GM18520 (cell line): Measurements from ENCODE around the gene SLC9A5.

Source experiments
- ATAC-seq: cut with Tn5 transposase; IDR thresholded peaks from one replicate; pipeline ENCODE4 v1.9.1; 2021; ENCODE audit not compliant: unreplicated experiment

SLC9A5 gene

GRCh38 chr16:67305216-67306071 lies 56.7 kb downstream of the SLC9A5 start:
- ATAC-seq: no peak

GRCh38 chr16:67310561-67310960 lies 61.8 kb downstream of the SLC9A5 start:
- ATAC-seq: no peak

- ATAC-seq: peak; percentile 85
Observed at GRCh38 chr16:67311607-67312488, 63.1 kb downstream of the SLC9A5 start.

- ATAC-seq: no peak
Observed at GRCh38 chr16:67312719-67313118, 63.9 kb downstream of the SLC9A5 start.

GRCh38 chr16:67317853-67318252 lies 69.1 kb downstream of the SLC9A5 start:
- no peak for ATAC-seq
